H1 (cell line): ENCODE data around the gene RBM4B. TPM values are rescaled to one million over a fixed set of nuclear protein-coding genes. Genes with fewer than 3 reads are reported as not detected.

ENCODE experiments used
- CTCF ChIA-PET: fragments of 300-600 bp; sonication (Branson Sonifier 250); formaldehyde crosslinking; loops from one replicate; lab custom pipeline; 2021; ENCODE audit not compliant: partially characterized antibody; lab: Charles Lee
- POLR2A ChIA-PET: fragments of 300-600 bp; sonication (Branson Sonifier 250); formaldehyde crosslinking; loops from one replicate; lab custom pipeline; 2021; ENCODE audit warnings: inconsistent platforms; ENCODE audit not compliant: partially characterized antibody; lab: Charles Lee
- DNase-seq, 2 experiments: peaks; one replicate each; pipeline versions ENCODE4 v3.0.0 to v3.0.0-alpha.2; 2010 to 2022; ENCODE audit warnings: low spot score in 2 of 2, low read depth in 1 of 2, mixed read lengths in 1 of 2
- FAIRE-seq: peaks from 2 replicates; lab custom pipeline; 2011; peaks lifted over from hg19 to GRCh38; lab: Jason Lieb, UNC
- H2AFZ ChIP-seq: 2 replicates; pipeline ENCODE4 v1.8.1; 2012; ENCODE audit warnings: low read length, inconsistent platforms
- H2AK5ac ChIP-seq: 2 replicates; pipeline ENCODE4 v1.6.1; 2013; ENCODE audit warnings: low read depth, low read length
- H2BK120ac ChIP-seq: replicated peaks from 2 replicates; pipeline ENCODE3; 2013; ENCODE audit warnings: low read depth, low read length, inconsistent platforms
- H2BK12ac ChIP-seq: 2 replicates; pipeline ENCODE4 v1.6.1; 2013; ENCODE audit warnings: low read depth, low read length
- H2BK15ac ChIP-seq: 2 replicates; pipeline ENCODE4 v1.6.1; 2013; ENCODE audit warnings: low read length
- H2BK20ac ChIP-seq: 2 replicates; pipeline ENCODE4 v1.6.1; 2013; ENCODE audit warnings: low read length
- H2BK5ac ChIP-seq: 2 replicates; pipeline ENCODE4 v1.6.1; 2013; ENCODE audit warnings: low read depth, low read length
- H3K14ac ChIP-seq: 2 replicates; pipeline ENCODE4 v1.6.1; 2013; ENCODE audit warnings: inconsistent platforms; ENCODE audit not compliant: insufficient read length
- H3K18ac ChIP-seq: 2 replicates; pipeline ENCODE4 v1.6.1; 2013; ENCODE audit warnings: low read length; ENCODE audit errors: extremely low read depth
- H3K23ac ChIP-seq: 2 replicates; pipeline ENCODE4 v1.6.1; 2013; ENCODE audit warnings: inconsistent platforms; ENCODE audit not compliant: insufficient read length
- H3K23me2 ChIP-seq: 2 replicates; pipeline ENCODE4 v1.6.1; 2013; ENCODE audit warnings: low read depth, low read length
- H3K27ac ChIP-seq: 2 replicates; pipeline ENCODE4 v1.6.1; 2011; ENCODE audit warnings: low read depth, low read length, inconsistent platforms
- H3K27me3 ChIP-seq, 4 experiments: replicated peaks in 1 of 4; 1 replicate in 1 of 4; 2 replicates in 3 of 4; pipeline versions ENCODE4 v1.6.1 to v1.8.1; 2011 to 2013; ENCODE audit warnings: low read length in 3 of 4, mild to moderate bottlenecking in 3 of 4, inconsistent platforms in 2 of 4, mixed read lengths in 2 of 4, moderate library complexity in 1 of 4; ENCODE audit not compliant: control insufficient read depth in 3 of 4, insufficient read depth in 3 of 4; ENCODE audit errors: extremely low read depth in 1 of 4
- H3K36me3 ChIP-seq, 4 experiments: 2 replicates each; pipeline versions ENCODE4 v1.6.1 to v1.8.1; 2011 to 2013; ENCODE audit warnings: mild to moderate bottlenecking in 4 of 4, low read length in 3 of 4, moderate library complexity in 2 of 4, control low read depth in 1 of 4, inconsistent platforms in 1 of 4; ENCODE audit not compliant: insufficient read depth in 4 of 4, control insufficient read depth in 2 of 4
- H3K4ac ChIP-seq: replicated peaks from 2 replicates; pipeline ENCODE3; 2013; ENCODE audit warnings: low read length, low read depth, mixed read lengths, inconsistent platforms; ENCODE audit not compliant: insufficient read length
- H3K4me1 ChIP-seq, 4 experiments: replicated peaks in 1 of 4; 1 replicate in 1 of 4; 2 replicates in 3 of 4; pipeline versions ENCODE4 v1.6.1 to v1.8.1; 2011 to 2013; ENCODE audit warnings: low read length in 3 of 4, inconsistent platforms in 2 of 4, mixed read lengths in 1 of 4; ENCODE audit not compliant: insufficient read depth in 4 of 4, control insufficient read depth in 3 of 4
- H3K4me2 ChIP-seq, 2 experiments: 2 replicates each; pipeline versions ENCODE4 v1.6.1 to v1.8.1; 2011 to 2013; ENCODE audit warnings: low read depth in 2 of 2, low read length in 2 of 2, control low read depth in 1 of 2, inconsistent platforms in 1 of 2, mild to moderate bottlenecking in 1 of 2; ENCODE audit not compliant: insufficient read depth in 1 of 2
- H3K4me3 ChIP-seq, 4 experiments: fragments of 200-600, 300-600 bp in 1 of 4; sonication (generic), shearing (Covaris generic), sonication (Bioruptor Twin) in 1 of 4; 2 replicates each; pipeline versions ENCODE4 v1.5.1 to v1.8.1; 2011 to 2016; ENCODE audit warnings: low read length in 4 of 4, low read depth in 3 of 4, control low read depth in 2 of 4, inconsistent platforms in 2 of 4, mild to moderate bottlenecking in 2 of 4, mixed read lengths in 1 of 4, moderate library complexity in 1 of 4; ENCODE audit not compliant: insufficient read depth in 2 of 4; ENCODE audit errors: extremely low read depth in 1 of 4
- H3K56ac ChIP-seq: replicated peaks from 2 replicates; pipeline ENCODE3; 2013; ENCODE audit warnings: low read depth, mild to moderate bottlenecking, mixed read lengths, low read length, inconsistent platforms; ENCODE audit not compliant: insufficient read length
- H3K79me1 ChIP-seq: 2 replicates; pipeline ENCODE4 v1.6.1; 2013; ENCODE audit warnings: low read depth, low read length, control low read depth
- H3K79me2 ChIP-seq, 2 experiments: 2 replicates each; pipeline versions ENCODE4 v1.6.1 to v1.8.1; 2012 to 2013; ENCODE audit warnings: low read length in 2 of 2, mild to moderate bottlenecking in 2 of 2, inconsistent platforms in 1 of 2; ENCODE audit not compliant: insufficient read depth in 2 of 2, control insufficient read depth in 1 of 2
- H3K9ac ChIP-seq, 4 experiments: replicated peaks in 1 of 4; 1 replicate in 1 of 4; 2 replicates in 3 of 4; pipeline versions ENCODE4 v1.6.1 to v1.8.1; 2011 to 2013; ENCODE audit warnings: low read depth in 3 of 4, low read length in 3 of 4, control low read depth in 2 of 4, mild to moderate bottlenecking in 2 of 4, moderate library complexity in 2 of 4, inconsistent platforms in 1 of 4; ENCODE audit errors: extremely low read depth in 1 of 4
- H3K9me3 ChIP-seq, 2 experiments: 2 replicates each; pipeline versions ENCODE4 v1.6.1 to v1.8.1; 2012 to 2013; ENCODE audit warnings: mild to moderate bottlenecking in 2 of 2, moderate library complexity in 2 of 2, control low read depth in 1 of 2, inconsistent platforms in 1 of 2, low read depth in 1 of 2, low read length in 1 of 2, mixed read lengths in 1 of 2; ENCODE audit not compliant: insufficient read depth in 2 of 2
- H4K20me1 ChIP-seq, 2 experiments: replicated peaks in 1 of 2; 2 replicates each; pipeline versions ENCODE3 to v1.8.1; 2011 to 2013; ENCODE audit warnings: inconsistent platforms in 2 of 2, low read length in 2 of 2, mild to moderate bottlenecking in 1 of 2; ENCODE audit not compliant: insufficient read depth in 2 of 2, control insufficient read depth in 1 of 2
- H4K5ac ChIP-seq: 2 replicates; pipeline ENCODE4 v1.6.1; 2013; ENCODE audit warnings: low read length, low read depth, mixed read lengths, inconsistent platforms; ENCODE audit not compliant: insufficient read length
- H4K8ac ChIP-seq: 2 replicates; pipeline ENCODE4 v1.8.0; 2013; ENCODE audit warnings: mild to moderate bottlenecking, moderate library complexity, low read length, inconsistent platforms; ENCODE audit not compliant: insufficient read depth; ENCODE audit errors: extremely low read depth
- H4K91ac ChIP-seq: replicated peaks from 2 replicates; pipeline ENCODE3; 2013; ENCODE audit warnings: low read length, mixed read lengths, inconsistent platforms; ENCODE audit not compliant: insufficient read length
- GABPA ChIP-seq: IDR thresholded peaks from 2 replicates; pipeline ENCODE4 v1.6.1; 2011; ENCODE audit warnings: mild to moderate bottlenecking, low read length, moderate library complexity, borderline replicate concordance; ENCODE audit not compliant: insufficient read depth
- JUND ChIP-seq: IDR thresholded peaks from 2 replicates; pipeline ENCODE4 v1.6.1; 2011; ENCODE audit warnings: mild to moderate bottlenecking, improper control_type of control experiment, low read length
- MAFK ChIP-seq: IDR thresholded peaks from 2 replicates; pipeline ENCODE4 v1.6.1; 2012; ENCODE audit warnings: low read depth, mild to moderate bottlenecking, improper control_type of control experiment, low read length
- PHF8 ChIP-seq: fragments of 200-600 bp; sonication (generic); conservative IDR thresholded peaks from 2 replicates; pipeline ENCODE4 v1.7.1; 2012; ENCODE audit warnings: low read depth, mild to moderate bottlenecking, inconsistent platforms, low read length, moderate library complexity
- RBBP5 ChIP-seq: IDR thresholded peaks from 2 replicates; pipeline ENCODE4 v1.7.1; 2012; ENCODE audit warnings: low read depth, mild to moderate bottlenecking, inconsistent platforms, low read length, moderate library complexity, borderline replicate concordance
- SP4 ChIP-seq: IDR thresholded peaks from 2 replicates; pipeline ENCODE4 v1.6.1; 2012; ENCODE audit warnings: low read length, inconsistent platforms
- TAF1 ChIP-seq: IDR thresholded peaks from 2 replicates; pipeline ENCODE4 v1.6.1; 2011; ENCODE audit warnings: mild to moderate bottlenecking, low read depth, low read length
- TAF7 ChIP-seq: optimal IDR thresholded peaks from 2 replicates; pipeline ENCODE3; 2011; ENCODE audit warnings: low read depth, mild to moderate bottlenecking, inconsistent platforms, low read length, moderate library complexity, borderline replicate concordance
- WGBS, 2 experiments: shearing (Covaris generic) in 1 of 2; methylation state at CpG; one replicate each; pipeline versions ENCODE4 v1.1.6 to v1.1.7; 2013 to 2015; ENCODE audit warnings: low lambda C conversion rate in 2 of 2, mixed read lengths in 2 of 2, inconsistent platforms in 1 of 2, low coverage in 1 of 2, missing lambda C conversion rate in 1 of 2; ENCODE audit not compliant: insufficient replicate concordance in 2 of 2, insufficient coverage in 1 of 2, insufficient read length in 1 of 2; ENCODE audit errors: extremely low coverage in 1 of 2, missing lambda C conversion rate in 1 of 2; 5-methylcytosine and 5-hydroxymethylcytosine counted together
- polyA plus RNA-seq, 7 experiments: library from polyadenylated mRNA; depleted of rRNA in 3 of 7; stranded (reverse) in 5 of 7; unstranded in 2 of 7; fragments of >200 nt in 5 of 7; fragments of 200-250 nt in 2 of 7; gene quantifications; 1 replicate in 5 of 7; 2 replicates in 1 of 7; 4 replicates in 1 of 7; pipeline versions ENCODE4 v1.2.1 to v1.2.3, GENCODE V29; 2011 to 2013; ENCODE audit warnings: missing spikeins in 2 of 7, mixed read lengths in 2 of 7
- total RNA-seq: library from RNA; stranded (reverse); fragmentation: NEBNext Ultra II Directional; extraction: Animal tissue kit (Norgen Biotek cat#: 25700); gene quantifications from 2 replicates; pipeline ENCODE4 v1.2.1, GENCODE V29; 2021
- TF ChIP-seq, protein P1 (sequence below): IDR thresholded peaks from 2 replicates; pipeline ENCODE4 v1.6.1; 2012; ENCODE audit warnings: inconsistent platforms

RBM4B gene
- total and polyA plus RNA-seq, 2 of the 8 experiments (the other 6 are each of a cell fraction or from before 2014, with no cell fraction given) = 27.5 to 30.5 TPM

DNA sequence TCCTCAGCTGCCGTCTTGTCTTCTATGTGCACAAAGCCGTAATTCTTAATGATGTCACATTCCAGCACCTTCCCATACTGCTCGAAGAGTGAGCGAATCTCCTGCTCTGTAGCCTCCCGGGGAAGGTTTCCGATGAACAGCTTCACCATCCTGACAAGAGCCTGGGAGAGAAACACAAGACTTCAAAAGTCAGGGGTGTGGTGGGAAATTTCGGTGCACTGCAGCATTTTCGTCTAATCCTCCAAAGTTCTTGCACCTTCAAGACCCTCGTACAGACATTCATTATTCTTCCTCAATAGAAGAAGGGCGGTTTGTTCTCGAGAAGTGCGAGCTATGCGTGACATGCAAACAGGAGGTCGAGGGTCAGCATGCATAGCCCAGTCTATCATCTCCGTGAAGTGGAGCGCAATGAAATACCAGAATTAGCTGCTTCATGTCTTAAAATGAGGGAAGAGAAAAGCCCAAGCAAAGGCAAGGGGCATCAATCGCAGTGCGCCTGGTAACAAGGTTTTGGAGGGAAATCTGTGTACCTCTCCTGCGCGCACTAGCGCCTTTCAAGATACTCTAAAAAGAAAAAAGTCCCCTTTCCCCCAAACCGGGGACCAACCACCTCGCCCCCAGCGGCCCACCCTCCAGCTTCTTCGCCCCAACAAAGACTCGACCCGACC is 622 bp downstream of the RBM4B start:
- Histone ChIP-seq H2BK20ac (no peak overlapping the region), H3K27me3 (no peaks in the 10 kb centered on the region), H3K56ac (peak overlapping the region; percentile 34), H3K23me2 (peaks cover 7% of the 10 kb centered on the region), H2BK15ac (peak overlapping the region; percentile 90), H3K79me1 (no peaks in the 10 kb centered on the region), H3K9ac (peak overlapping the region in 3 of 4 experiments; percentile 65 to 83 (median 83); a peak in 6 of 7 replicates), H2AFZ (no peak overlapping the region), H3K14ac (no peak overlapping the region), H3K4me2 (peak overlapping the region; percentile 51 to 99), H2BK5ac (peak overlapping the region; percentile 57), H3K27ac (peak overlapping the region; percentile 88), H2BK120ac (peak overlapping the region; percentile 82), H3K23ac (no peak overlapping the region), H3K4ac (no peak overlapping the region), H4K8ac (no peak overlapping the region), H3K79me2 (peaks cover 0 to 40% of the 10 kb centered on the region in 2 experiments; a peak in 2 of 4 replicates), H3K18ac (peak overlapping the region; percentile 55; the same call in 1 of the 2 replicates), H4K5ac (peak overlapping the region; percentile 8), H4K20me1 (peaks cover 0 to 4% of the 10 kb centered on the region in 2 experiments), H4K91ac (peak overlapping the region; percentile 95), H2BK12ac (no peak overlapping the region; the same call in 1 of the 2 replicates), H3K4me1 (peaks cover 3 to 15% (median 8%) of the 10 kb centered on the region in 4 experiments; a peak in 5 of 7 replicates), H3K9me3 (0 out of 4 replicates have a peak, but pooled peaks cover 0 to 5% of the 10 kb centered on the region in 2 experiments), H2AK5ac (peak overlapping the region; percentile 8; the same call in 1 of the 2 replicates), H3K4me3 (peak overlapping the region; percentile 69 to 86 (median 78)), H3K36me3 (peaks cover 0 to 10% (median 0%) of the 10 kb centered on the region in 4 experiments; a peak in 3 of 8 replicates)
- WGBS, 2 experiments = 31% methylated on average over 21 of the region's 27 CpGs; no CpG with 5 or more reads in 1 of the 2 experiments
- POLR2A ChIA-PET = interaction anchor here (0.6 to 3.1 kb wide), 41 partner anchors 9 to 313 kb away, joined by 3 to 36 read pairs (median 5); partner anchors contain the start of genes ACTN3, DPP3, MRPL11 and PELI3
- TF ChIP-seq SP4 (no peak), PHF8 (no peak), JUND (no peak), TAF1 (no peak), TAF7 (no peak), MAFK (no peak), RBBP5 (no peak), GABPA (no peak)
- TF ChIP-seq, protein P1, sequence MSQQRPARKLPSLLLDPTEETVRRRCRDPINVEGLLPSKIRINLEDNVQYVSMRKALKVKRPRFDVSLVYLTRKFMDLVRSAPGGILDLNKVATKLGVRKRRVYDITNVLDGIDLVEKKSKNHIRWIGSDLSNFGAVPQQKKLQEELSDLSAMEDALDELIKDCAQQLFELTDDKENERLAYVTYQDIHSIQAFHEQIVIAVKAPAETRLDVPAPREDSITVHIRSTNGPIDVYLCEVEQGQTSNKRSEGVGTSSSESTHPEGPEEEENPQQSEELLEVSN = peak; percentile 66; the same call in 1 of the 2 replicates
- DNase-seq (no peak), FAIRE-seq (no peak)
- CTCF ChIA-PET = interaction anchor here (0.8 to 3.7 kb wide), 21 partner anchors 31 to 378 kb away, joined by 3 to 18 read pairs (median 4); partner anchors contain the start of genes BBS1, CCDC87, CCS and MRPL11
